Measurements from ENCODE around the gene RPGRIP1.

The RPGRIP1 gene

DNA sequence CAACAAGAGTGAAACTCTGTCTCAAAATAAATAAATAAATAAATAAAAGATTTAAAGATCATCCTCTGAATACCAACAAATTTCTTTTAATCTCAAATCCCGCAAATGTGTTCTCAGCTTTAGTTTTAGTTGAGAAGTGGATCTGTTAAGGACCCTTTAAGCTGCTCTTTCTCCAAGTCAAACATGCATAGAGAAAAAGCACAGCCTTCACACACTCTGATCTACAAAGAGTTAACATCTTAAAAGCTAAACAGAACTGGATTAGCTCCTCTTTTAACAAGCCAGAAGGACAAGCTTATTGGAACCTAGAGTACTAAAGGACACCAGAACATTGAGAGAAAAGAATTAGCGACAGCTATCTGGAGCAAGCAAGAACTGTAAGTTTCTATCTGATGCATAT lies at the start of gene RPGRIP1:
Gene RPGRIP1 (plus strand): TSS at position 301 of the 400 bp plus-strand sequence. CDS start 7,894 bp downstream, outside the sequence.
- TF ChIP-seq, protein P1, sequence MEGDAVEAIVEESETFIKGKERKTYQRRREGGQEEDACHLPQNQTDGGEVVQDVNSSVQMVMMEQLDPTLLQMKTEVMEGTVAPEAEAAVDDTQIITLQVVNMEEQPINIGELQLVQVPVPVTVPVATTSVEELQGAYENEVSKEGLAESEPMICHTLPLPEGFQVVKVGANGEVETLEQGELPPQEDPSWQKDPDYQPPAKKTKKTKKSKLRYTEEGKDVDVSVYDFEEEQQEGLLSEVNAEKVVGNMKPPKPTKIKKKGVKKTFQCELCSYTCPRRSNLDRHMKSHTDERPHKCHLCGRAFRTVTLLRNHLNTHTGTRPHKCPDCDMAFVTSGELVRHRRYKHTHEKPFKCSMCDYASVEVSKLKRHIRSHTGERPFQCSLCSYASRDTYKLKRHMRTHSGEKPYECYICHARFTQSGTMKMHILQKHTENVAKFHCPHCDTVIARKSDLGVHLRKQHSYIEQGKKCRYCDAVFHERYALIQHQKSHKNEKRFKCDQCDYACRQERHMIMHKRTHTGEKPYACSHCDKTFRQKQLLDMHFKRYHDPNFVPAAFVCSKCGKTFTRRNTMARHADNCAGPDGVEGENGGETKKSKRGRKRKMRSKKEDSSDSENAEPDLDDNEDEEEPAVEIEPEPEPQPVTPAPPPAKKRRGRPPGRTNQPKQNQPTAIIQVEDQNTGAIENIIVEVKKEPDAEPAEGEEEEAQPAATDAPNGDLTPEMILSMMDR (IDR thresholded peaks at IDR 0.05; ENCODE audit: insufficient read depth, low read depth, low read length, missing control alignments): no peak
- no peak for DNase-seq (ENCODE audit: low read depth)
- H3K4me3 ChIP-seq (ENCODE audit: low read length): no peak within 1 kb of the TSS

DNA sequence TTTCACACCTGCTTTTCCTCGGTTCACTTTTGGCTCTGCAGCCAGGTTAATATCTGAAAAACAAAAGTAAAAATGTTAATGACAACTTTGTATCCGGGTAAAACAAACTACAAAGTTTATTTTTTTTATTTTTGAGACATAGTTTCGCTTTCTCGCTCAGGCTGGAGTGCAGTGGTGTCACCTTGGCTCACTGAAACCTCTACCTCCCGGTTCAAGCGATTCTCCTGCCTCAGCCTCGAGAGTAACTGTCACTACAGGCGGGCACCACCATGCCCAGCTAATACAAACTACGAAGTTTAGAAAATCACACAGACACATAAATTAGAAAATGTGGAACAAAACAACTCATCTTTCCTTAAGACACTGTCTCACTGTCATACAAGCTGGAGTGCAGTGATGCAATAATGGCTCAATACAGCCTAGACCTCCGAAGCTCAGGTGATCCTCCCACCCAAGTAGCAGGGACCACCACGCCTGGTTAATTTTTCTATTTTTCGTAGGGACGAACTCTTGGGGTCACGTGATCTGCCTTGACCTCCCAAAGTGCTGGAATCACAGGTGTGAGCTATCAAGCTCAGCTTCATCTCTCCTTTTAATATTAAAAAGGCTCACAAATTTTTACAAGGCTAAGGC lies 48.7 kb upstream of the RPGRIP1 start:
- DNase-seq (ENCODE audit: low read depth): no peak
- TF ChIP-seq, protein P1 (IDR thresholded peaks at IDR 0.05; ENCODE audit: insufficient read depth, low read depth, low read length, missing control alignments): no peak
- H3K4me3 ChIP-seq (ENCODE audit: low read length): no peak overlapping the region

DNA sequence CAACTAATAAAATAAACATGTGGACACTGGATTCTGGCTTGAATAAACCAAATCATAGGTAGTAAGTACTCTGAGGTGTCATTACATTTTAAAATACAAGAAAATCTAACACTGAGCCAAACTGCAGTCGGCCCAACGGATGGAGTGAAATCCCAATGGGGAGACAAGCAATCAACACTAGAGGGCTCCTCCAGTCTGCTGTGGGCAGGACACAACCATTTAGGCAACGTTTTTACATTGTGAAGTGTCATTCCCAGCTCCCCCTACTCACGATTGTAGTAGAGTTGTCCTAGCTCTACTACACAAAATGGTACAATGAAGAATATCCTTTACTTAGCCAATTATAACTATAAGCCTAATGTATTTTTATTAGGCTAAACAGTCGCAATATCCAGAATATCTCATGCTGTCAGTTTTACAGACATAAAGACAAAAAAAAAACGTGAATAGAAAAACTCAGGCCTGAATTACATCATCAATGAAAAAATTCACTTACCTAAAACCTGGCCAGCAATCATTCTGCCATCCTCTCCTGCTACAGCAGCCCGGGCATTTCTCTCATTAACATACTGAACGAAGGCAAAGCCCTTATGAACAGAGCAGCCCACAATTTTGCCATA lies 46.3 kb upstream of the RPGRIP1 start:
- DNase-seq (ENCODE audit: low read depth): no peak
- TF ChIP-seq, protein P1 (IDR thresholded peaks at IDR 0.05; ENCODE audit: insufficient read depth, low read depth, low read length, missing control alignments): peak; percentile 36
- no peak overlapping the region for H3K4me3 ChIP-seq (ENCODE audit: low read length)

DNA sequence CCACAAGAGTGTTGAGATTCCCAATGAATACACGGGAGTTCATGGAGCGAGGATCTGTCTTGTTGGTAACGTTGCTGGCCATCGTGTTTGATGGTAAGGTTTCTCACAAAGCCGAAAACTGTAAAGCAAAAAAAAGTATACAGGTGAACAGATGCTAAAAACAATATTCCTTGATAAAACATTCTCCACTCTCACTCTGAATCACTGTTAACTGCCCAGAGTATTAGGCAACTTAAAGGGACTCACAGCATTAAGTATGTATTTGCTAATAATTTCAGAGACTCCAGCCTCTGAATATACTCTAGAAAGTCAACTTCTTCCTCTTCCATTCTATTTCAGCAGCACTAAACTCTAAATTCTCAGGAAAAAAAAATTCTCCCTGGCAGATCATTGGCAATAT lies 45.8 kb upstream of the RPGRIP1 start:
- peak; percentile 20 for DNase-seq (ENCODE audit: low read depth)
- H3K4me3 ChIP-seq (ENCODE audit: low read length): no peak overlapping the region
- TF ChIP-seq, protein P1 (IDR thresholded peaks at IDR 0.05; ENCODE audit: insufficient read depth, low read depth, low read length, missing control alignments): no peak

DNA sequence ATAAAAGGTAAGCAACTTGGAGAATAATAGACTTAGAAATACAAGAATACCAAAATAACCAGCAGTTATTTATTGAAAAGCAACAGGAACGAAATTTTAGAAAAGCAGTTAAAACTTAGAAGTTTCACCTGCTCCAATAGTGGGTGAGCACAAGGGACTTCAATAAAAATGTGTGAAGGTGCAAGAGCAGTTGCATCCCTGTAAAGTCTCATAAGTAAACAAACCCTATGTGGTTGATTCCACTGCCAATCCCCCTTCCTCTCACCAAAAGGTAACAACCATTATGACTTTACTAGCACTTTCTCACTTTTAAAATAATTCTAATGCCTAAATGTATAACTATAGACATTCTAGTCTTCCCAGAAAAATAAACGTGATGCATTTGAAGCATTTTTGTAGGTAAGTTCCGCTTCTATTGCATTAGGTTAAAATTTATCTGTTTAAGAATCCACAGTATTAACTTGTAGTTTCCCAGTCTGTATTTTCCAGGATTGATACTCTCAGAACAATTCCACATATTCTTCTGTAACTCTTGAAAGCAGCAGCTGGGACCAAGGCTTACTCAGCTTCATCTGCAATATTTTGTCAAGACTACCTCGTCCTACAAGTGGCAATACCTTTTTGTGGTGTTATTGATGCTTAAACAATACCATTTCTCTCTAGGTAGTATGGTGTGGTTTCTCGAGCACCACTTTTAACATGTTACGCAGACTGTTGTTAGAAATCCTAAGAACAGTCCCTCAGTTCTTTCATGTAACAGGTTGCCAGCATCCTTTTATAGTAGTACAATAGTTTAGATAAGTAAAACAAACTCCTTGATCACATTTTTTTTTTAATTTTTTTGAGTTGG lies 42.7 kb upstream of the RPGRIP1 start:
- DNase-seq (ENCODE audit: low read depth): no peak
- TF ChIP-seq, protein P1 (IDR thresholded peaks at IDR 0.05; ENCODE audit: insufficient read depth, low read depth, low read length, missing control alignments): no peak
- no peak overlapping the region for H3K4me3 ChIP-seq (ENCODE audit: low read length)

DNA sequence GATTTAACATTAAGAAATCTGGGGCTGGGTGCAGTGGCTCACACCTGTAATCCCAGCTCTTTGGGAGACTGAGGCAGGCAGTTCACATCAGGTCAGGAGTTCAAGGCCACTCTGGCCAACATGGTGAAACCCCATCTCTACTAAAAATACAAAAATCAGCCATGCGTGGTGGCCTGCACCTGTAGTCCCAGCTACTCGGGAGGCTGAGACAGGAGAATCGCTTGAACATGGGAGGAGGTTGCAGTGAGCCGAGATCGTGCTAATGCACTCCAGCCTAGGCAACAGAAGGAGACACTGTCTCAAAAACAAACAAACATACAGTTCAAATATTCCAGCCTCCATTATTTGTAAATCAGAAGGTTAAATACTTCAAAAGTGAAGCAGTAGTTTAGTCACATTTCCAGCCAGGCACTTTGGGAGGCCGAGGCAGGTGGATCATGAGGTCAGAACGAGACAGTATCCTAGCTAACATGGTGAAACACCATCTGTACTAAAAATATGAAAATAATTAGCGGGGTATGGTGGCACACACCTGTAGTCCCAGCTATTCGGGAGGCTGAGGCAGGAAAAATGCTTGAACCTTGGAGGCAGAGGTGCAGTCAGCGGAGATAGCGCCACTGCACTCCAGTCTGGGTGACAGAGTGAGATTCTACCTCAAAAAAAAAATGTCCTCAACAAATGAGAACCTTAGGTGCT lies 40.9 kb upstream of the RPGRIP1 start:
- TF ChIP-seq, protein P1 (IDR thresholded peaks at IDR 0.05; ENCODE audit: insufficient read depth, low read depth, low read length, missing control alignments): no peak
- no peak overlapping the region for H3K4me3 ChIP-seq (ENCODE audit: low read length)

More for the DNA sequence above, 40.9 kb upstream of the RPGRIP1 start:
- DNase-seq (ENCODE audit: low read depth): no peak
